ENCODE measurements around the gene BOD1L1.

Gene BOD1L1

GRCh38 chr4:13522282-13523104 is 105.0 kb downstream of the BOD1L1 start:
- no peak for DNase-seq

GRCh38 chr4:13521047-13521446 is 106.5 kb downstream of the BOD1L1 start:
- no peak for DNase-seq
